GM19397 (cell line): Measurements from ENCODE around the gene TAAR1.

Experiments used
- ATAC-seq: cut with Tn5 transposase; IDR thresholded peaks from one replicate; pipeline ENCODE4 v1.9.1; 2021; ENCODE audit warnings: mild to moderate bottlenecking, moderate library complexity; ENCODE audit not compliant: unreplicated experiment

Gene TAAR1

GRCh38 chr6:132596201-132596600 lies 62.8 kb downstream of the TAAR1 start:
- ATAC-seq: no peak
